Lower leg skin (tissue), 3 donors: Measurements from ENCODE around the gene SAFB.
"Not testable (repeated sequence)": the region's sequence is repeated elsewhere in the genome, so short reads cannot be mapped to it uniquely, and the experiment has no call there.

ENCODE experiments used
- POLR2A ChIP-seq, 2 donors: fragments of 450-650 bp; IDR thresholded peaks; one replicate each; pipeline ENCODE4 v1.6.1; 2016 to 2017; ENCODE audit warnings: antibody characterized with exemption in 2 of 2, mild to moderate bottlenecking in 1 of 2, moderate library complexity in 1 of 2
- TF ChIP-seq, protein P1 (sequence below), 3 donors: fragments of 450-650 bp; IDR thresholded peaks; one replicate each; pipeline ENCODE4 v1.5.1; 2016; ENCODE audit warnings: antibody characterized with exemption in 3 of 3, mild to moderate bottlenecking in 3 of 3, moderate library complexity in 2 of 3

DNA sequence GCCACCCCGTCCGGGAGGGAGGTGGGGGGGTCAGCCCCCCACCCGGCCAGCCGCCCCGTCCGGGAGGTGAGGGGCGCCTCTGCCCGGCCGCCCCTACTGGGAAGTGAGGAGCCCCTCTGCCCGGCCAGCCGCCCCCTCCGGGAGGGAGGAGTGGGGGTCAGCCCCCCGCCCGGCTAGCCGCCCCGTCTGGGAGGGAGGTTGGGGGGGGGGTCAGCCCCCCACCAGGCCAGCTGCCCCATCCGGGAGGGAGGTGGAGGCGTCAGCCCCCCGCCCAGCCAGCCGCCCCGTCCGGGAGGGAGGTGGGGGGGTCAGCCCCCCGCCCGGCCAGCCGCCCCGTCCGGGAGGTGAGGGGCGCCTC is 79.1 kb downstream of the SAFB start:
- TF ChIP-seq, protein P1, sequence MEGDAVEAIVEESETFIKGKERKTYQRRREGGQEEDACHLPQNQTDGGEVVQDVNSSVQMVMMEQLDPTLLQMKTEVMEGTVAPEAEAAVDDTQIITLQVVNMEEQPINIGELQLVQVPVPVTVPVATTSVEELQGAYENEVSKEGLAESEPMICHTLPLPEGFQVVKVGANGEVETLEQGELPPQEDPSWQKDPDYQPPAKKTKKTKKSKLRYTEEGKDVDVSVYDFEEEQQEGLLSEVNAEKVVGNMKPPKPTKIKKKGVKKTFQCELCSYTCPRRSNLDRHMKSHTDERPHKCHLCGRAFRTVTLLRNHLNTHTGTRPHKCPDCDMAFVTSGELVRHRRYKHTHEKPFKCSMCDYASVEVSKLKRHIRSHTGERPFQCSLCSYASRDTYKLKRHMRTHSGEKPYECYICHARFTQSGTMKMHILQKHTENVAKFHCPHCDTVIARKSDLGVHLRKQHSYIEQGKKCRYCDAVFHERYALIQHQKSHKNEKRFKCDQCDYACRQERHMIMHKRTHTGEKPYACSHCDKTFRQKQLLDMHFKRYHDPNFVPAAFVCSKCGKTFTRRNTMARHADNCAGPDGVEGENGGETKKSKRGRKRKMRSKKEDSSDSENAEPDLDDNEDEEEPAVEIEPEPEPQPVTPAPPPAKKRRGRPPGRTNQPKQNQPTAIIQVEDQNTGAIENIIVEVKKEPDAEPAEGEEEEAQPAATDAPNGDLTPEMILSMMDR (IDR thresholded peaks at IDR 0.05): not testable (repeated sequence)
- TF ChIP-seq POLR2A (IDR thresholded peaks at IDR 0.05): not testable (repeated sequence)
